ENCODE measurements around the gene SNX25.

DNA sequence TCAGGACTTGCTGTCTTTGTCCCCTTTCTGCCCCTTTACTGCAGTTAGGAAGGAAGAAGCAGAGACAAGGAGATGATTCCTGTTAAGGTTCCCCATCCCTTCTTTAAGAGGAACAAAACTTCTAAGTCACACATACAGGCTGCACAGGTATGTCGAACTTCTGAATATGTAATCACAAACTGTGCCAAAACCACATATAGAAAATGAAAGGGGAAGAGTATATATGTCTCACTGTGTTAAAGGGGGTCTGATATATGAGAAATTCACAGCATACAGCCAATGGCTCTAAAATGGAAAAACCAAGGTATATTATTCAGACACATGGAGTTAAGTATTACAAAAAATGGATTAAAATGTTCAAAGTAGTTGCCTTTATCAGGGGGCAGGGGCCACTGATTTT is 17.3 kb upstream of the SNX25 start:
- TF ChIP-seq POLR2A (IDR thresholded peaks at IDR 0.05) (no peak), POLR2AphosphoS5 (IDR thresholded peaks at IDR 0.05) (no peak)

Data from stomach (tissue), 4 donors.